Activated T-cell treated with anti-CD3 and anti-CD28 coated beads, Interleukin-2, amount 50 U/mL, for 72 hours (primary cell): ENCODE measurements around the gene GAK. TPM values are rescaled to one million over a fixed set of nuclear protein-coding genes. Genes with fewer than 3 reads are reported as not detected.

ENCODE experiments used
- ATAC-seq, 2 donors: fragments of 150-1000 bp; cut with Tn5 transposase; replicated peaks in 1 of 2; 2 replicates each; pipeline ENCODE4 v1.10.0; 2021; ENCODE audit warnings: moderate library complexity in 2 of 2, mild to moderate bottlenecking in 1 of 2
- DNase-seq, 2 donors: peaks; one replicate each; pipeline ENCODE4 v3.0.0; 2021 to 2022; ENCODE audit warnings: mixed read lengths in 1 of 2
- H3K27ac Mint-ChIP-seq: one replicate; pipeline ENCODE4 v1.8.0; 2022; ENCODE audit warnings: mild to moderate bottlenecking, moderate library complexity, mixed read lengths
- H3K27me3 Mint-ChIP-seq: one replicate; pipeline ENCODE4 v1.8.0; 2022; ENCODE audit warnings: low read depth, mixed read lengths
- H3K36me3 Mint-ChIP-seq, 2 donors: one replicate each; pipeline ENCODE4 v1.8.0; 2022; ENCODE audit warnings: mixed read lengths in 2 of 2, mild to moderate bottlenecking in 1 of 2; ENCODE audit not compliant: insufficient read depth in 2 of 2
- H3K4me1 Mint-ChIP-seq: one replicate; pipeline ENCODE4 v1.8.0; 2022; ENCODE audit warnings: low read depth, mixed read lengths
- H3K4me3 Mint-ChIP-seq, 2 donors: one replicate each; pipeline ENCODE4 v1.8.0; 2022; ENCODE audit warnings: mild to moderate bottlenecking in 2 of 2, mixed read lengths in 2 of 2, moderate library complexity in 2 of 2
- H3K9me3 Mint-ChIP-seq, 2 donors: one replicate each; pipeline ENCODE4 v1.8.0; 2022; ENCODE audit warnings: mixed read lengths in 2 of 2
- total RNA-seq, 2 donors: library from RNA; stranded (reverse); gene quantifications; one replicate each; pipeline ENCODE4 v1.2.3, GENCODE V29; 2022

GAK gene
- total RNA-seq, 2 donors from 2014 or later, result 136 to 140 TPM

- no peak overlapping the region for H3K27ac Mint-ChIP-seq
- no peak for DNase-seq
- H3K36me3 Mint-ChIP-seq, result no peaks in the 10 kb centered on the region
- H3K4me3 Mint-ChIP-seq, result no peak overlapping the region
- ATAC-seq, result no peak
- no peaks in the 10 kb centered on the region for H3K27me3 Mint-ChIP-seq
- H3K9me3 Mint-ChIP-seq, result no peaks in the 10 kb centered on the region
- no peaks in the 10 kb centered on the region for H3K4me1 Mint-ChIP-seq
These were observed 28.1 kb upstream of the GAK start for GRCh38 chr4:960140-960635.

- DNase-seq (no peak), ATAC-seq (no peak)
- Mint-ChIP-seq H3K27ac (no peak overlapping the region), H3K4me3 (no peak overlapping the region), H3K27me3 (no peaks in the 10 kb centered on the region), H3K36me3 (no peaks in the 10 kb centered on the region), H3K9me3 (no peaks in the 10 kb centered on the region), H3K4me1 (no peaks in the 10 kb centered on the region)
These were observed 27.4 kb upstream of the GAK start for GRCh38 chr4:959338-960139.

GRCh38 chr4:958696-959337, 26.7 kb upstream of the GAK start:
- H3K4me3 Mint-ChIP-seq, result no peak overlapping the region
- H3K27ac Mint-ChIP-seq, result no peak overlapping the region
- ATAC-seq (no peak), DNase-seq (no peak)
- no peaks in the 10 kb centered on the region for H3K27me3 Mint-ChIP-seq
- no peaks in the 10 kb centered on the region for H3K9me3 Mint-ChIP-seq
- H3K4me1 Mint-ChIP-seq, result no peaks in the 10 kb centered on the region
- no peaks in the 10 kb centered on the region for H3K36me3 Mint-ChIP-seq

- no peak overlapping the region for H3K4me3 Mint-ChIP-seq
- ATAC-seq, result no peak
- no peaks in the 10 kb centered on the region for H3K9me3 Mint-ChIP-seq
- H3K27me3 Mint-ChIP-seq, result no peaks in the 10 kb centered on the region
- no peak overlapping the region for H3K27ac Mint-ChIP-seq
- H3K36me3 Mint-ChIP-seq, result no peaks in the 10 kb centered on the region
- DNase-seq, result no peak
- H3K4me1 Mint-ChIP-seq, result no peaks in the 10 kb centered on the region
These were observed 26.2 kb upstream of the GAK start for GRCh38 chr4:958314-958665.

GRCh38 chr4:957581-958313, 25.6 kb upstream of the GAK start:
- Mint-ChIP-seq H3K27ac (no peak overlapping the region), H3K27me3 (no peaks in the 10 kb centered on the region), H3K9me3 (no peaks in the 10 kb centered on the region), H3K4me1 (no peaks in the 10 kb centered on the region), H3K36me3 (no peaks in the 10 kb centered on the region), H3K4me3 (no peak overlapping the region)
- ATAC-seq, result no peak
- no peak for DNase-seq

GRCh38 chr4:957231-957580, 25.1 kb upstream of the GAK start:
- no peaks in the 10 kb centered on the region for H3K27me3 Mint-ChIP-seq
- no peaks in the 10 kb centered on the region for H3K36me3 Mint-ChIP-seq
- no peak for DNase-seq
- ATAC-seq, result no peak
- H3K4me3 Mint-ChIP-seq, result no peak overlapping the region
- H3K4me1 Mint-ChIP-seq, result no peaks in the 10 kb centered on the region
- no peaks in the 10 kb centered on the region for H3K9me3 Mint-ChIP-seq
- no peak overlapping the region for H3K27ac Mint-ChIP-seq

GRCh38 chr4:956531-957230, 24.6 kb upstream of the GAK start:
- Mint-ChIP-seq H3K27ac (no peak overlapping the region), H3K27me3 (no peaks in the 10 kb centered on the region), H3K4me3 (no peak overlapping the region), H3K9me3 (no peaks in the 10 kb centered on the region), H3K4me1 (no peaks in the 10 kb centered on the region), H3K36me3 (no peaks in the 10 kb centered on the region)
- DNase-seq, result no peak
- no peak for ATAC-seq

- Mint-ChIP-seq H3K36me3 (no peaks in the 10 kb centered on the region), H3K4me3 (no peak overlapping the region), H3K9me3 (no peaks in the 10 kb centered on the region), H3K27ac (no peak overlapping the region), H3K4me1 (no peaks in the 10 kb centered on the region), H3K27me3 (no peaks in the 10 kb centered on the region)
- DNase-seq (no peak), ATAC-seq (no peak)
These were observed 23.8 kb upstream of the GAK start for GRCh38 chr4:955931-956381.

- Mint-ChIP-seq H3K4me1 (no peaks in the 10 kb centered on the region), H3K27ac (no peak overlapping the region), H3K4me3 (no peak overlapping the region), H3K36me3 (no peaks in the 10 kb centered on the region), H3K9me3 (no peaks in the 10 kb centered on the region), H3K27me3 (no peaks in the 10 kb centered on the region)
- DNase-seq (no peak), ATAC-seq (no peak)
These were observed 23.2 kb upstream of the GAK start for GRCh38 chr4:955161-955921.

GRCh38 chr4:954211-955020, 22.3 kb upstream of the GAK start:
- H3K9me3 Mint-ChIP-seq, result no peaks in the 10 kb centered on the region
- H3K27ac Mint-ChIP-seq, result no peak overlapping the region
- no peaks in the 10 kb centered on the region for H3K4me1 Mint-ChIP-seq
- ATAC-seq (no peak), DNase-seq (no peak)
- H3K36me3 Mint-ChIP-seq, result no peaks in the 10 kb centered on the region
- H3K4me3 Mint-ChIP-seq, result no peak overlapping the region
- H3K27me3 Mint-ChIP-seq, result no peaks in the 10 kb centered on the region

GRCh38 chr4:953574-953915, 21.4 kb upstream of the GAK start:
- ATAC-seq (no peak), DNase-seq (no peak)
- Mint-ChIP-seq H3K9me3 (no peaks in the 10 kb centered on the region), H3K4me3 (no peak overlapping the region), H3K36me3 (no peaks in the 10 kb centered on the region), H3K27ac (no peak overlapping the region), H3K27me3 (no peaks in the 10 kb centered on the region), H3K4me1 (no peaks in the 10 kb centered on the region)
